Loucy (cell line): ENCODE data around the gene EXOC3L1.

Source experiments
- CTCF ChIP-seq: fragments of 200-600 bp; sonication (generic); conservative IDR thresholded peaks from 2 replicates; pipeline ENCODE4 v1.5.1; 2014; ENCODE audit warnings: mild to moderate bottlenecking, antibody characterized with exemption, low read length
- EZH2phosphoT487 ChIP-seq: fragments of 200-600 bp; IDR thresholded peaks from 2 replicates; pipeline ENCODE4 v1.6.1; 2018; ENCODE audit warnings: antibody characterized with exemption, mild to moderate bottlenecking, moderate library complexity, borderline replicate concordance

- TF ChIP-seq CTCF (no peak), EZH2phosphoT487 (no peak)
Observed at GRCh38 chr16:67212766-67213165, 22.8 kb upstream of the EXOC3L1 start.
